GM21737 (cell line): Measurements from ENCODE around the gene MACROD2.

ENCODE experiments used
- ATAC-seq: cut with Tn5 transposase; IDR thresholded peaks from one replicate; pipeline ENCODE4 v1.9.1; 2021; ENCODE audit warnings: mild to moderate bottlenecking, moderate library complexity; ENCODE audit not compliant: unreplicated experiment

The MACROD2 gene

DNA sequence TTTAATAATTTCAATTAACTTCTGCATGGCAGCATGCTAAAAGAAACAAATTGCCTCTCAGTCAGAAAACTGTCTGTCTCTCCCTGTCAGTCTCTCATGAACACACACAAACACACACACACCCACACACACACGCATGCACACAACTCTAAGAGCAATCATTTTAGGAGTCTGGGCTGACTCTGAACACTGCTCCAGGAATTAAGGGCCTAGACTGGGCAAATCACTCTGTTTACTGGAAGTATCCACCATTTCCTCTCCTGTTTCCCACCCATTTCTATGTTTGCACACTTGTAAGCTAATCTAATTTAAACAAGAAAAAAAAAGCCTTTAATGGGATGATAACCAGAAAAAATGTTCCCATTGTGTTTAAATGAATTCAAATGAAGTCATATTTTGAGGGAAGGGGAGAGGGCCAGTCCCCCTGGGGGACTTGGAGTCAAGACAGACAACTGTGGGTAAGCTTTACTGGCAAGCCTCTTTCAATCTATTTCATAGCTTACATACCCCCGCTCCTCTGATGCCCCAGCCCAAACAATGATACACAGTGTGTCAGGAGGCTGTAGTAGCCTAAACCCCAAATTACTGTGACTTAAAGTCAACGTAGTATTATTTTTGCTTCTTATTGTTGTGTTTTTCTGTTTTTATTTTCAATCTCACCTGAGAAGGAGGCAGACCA lies 789.9 kb downstream of the MACROD2 start:
- ATAC-seq, result no peak

DNA sequence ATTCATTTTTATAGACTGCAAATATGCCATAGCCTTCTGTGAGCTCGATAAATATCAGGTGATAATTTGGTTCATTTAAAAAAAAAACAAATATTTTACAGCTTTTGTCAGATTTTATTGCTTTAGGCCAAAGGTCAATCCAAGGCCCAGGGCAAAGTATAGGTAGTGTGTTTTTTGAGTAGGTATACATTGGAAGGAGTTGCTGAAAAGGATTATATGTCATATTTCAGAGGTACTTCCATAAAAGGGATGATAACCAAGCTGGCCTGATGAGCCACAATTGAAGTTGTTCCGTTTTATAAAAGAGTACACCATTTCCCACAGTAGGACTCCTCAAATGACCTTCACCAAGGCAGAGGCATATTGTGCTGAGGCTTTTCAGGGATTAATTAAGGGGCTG lies 794.9 kb downstream of the MACROD2 start:
- no peak for ATAC-seq

DNA sequence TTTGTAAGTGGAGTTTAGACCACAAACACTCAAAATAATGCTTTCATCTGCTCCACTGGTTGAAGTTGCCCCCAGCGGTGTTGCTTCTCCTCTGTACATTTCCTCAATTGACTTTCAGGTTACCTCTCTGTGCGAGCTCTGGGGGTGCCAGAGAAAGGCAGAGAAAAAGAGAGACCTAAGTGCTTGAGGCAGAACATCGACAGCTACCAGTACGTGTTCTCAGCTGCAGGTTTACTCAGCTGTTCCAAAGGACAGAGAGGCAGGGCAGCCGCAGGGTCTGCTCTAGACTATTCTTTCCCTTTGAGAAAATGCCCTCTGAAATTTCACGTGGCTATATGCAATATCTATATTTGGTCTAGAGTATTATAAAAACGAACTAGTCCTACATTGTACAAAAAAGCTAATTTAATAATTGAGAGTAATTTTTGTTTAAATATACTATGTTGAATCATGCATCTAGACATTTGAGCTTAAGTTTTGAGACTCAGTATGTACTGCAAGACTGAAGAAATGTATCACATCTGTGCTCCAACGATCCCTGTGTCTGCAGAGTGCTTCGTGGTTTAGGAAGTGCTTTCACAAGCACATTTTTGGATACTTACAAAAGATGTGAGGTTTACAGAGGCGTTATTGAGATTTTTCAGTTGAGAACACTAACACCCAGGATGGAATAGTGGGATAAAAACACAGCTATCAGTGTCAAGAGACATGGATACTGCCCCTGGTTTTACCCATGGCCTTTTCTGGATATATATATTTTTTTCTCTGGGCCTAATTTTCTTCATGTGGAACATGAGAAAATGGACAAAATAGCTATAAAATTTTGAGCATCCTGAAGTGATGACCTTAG lies 795.7 kb downstream of the MACROD2 start:
- ATAC-seq, result no peak

GRCh38 chr20:14792915-14793314 lies 797.6 kb downstream of the MACROD2 start:
- no peak for ATAC-seq

GRCh38 chr20:14799545-14800216 lies 804.4 kb downstream of the MACROD2 start:
- ATAC-seq, result no peak

DNA sequence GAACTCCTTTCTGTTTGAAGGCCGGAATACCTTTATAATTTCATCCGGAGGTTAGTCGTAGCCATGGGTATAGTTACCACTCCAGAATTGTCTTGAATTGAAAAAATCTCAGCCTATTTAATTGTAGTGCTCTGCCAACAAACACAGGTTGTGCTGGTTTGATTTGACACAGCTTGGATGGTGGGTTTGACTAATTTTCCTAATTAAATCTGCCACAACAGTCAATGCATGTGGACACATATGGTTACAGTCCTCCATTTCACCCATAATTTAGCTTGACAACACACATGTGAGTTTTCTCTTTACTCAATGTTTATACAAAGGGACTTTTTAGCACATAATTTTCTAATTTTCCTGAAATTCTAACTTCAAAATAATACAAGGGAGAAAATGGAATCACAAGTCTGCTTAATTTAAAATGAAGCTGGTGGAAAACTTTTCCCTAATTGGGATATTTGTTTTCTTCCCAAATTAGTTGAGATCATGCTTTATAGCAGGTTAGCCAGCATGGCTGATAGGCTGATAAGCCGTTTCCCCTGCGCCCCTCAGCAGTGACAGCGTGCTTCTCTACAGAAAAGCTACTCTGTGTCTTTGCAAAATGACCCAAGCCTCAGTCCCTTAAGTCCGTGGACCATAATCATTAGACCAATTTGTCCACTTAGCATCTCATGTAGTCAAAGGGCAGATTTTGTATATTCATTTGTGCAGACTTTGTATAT lies 805.5 kb downstream of the MACROD2 start:
- no peak for ATAC-seq

DNA sequence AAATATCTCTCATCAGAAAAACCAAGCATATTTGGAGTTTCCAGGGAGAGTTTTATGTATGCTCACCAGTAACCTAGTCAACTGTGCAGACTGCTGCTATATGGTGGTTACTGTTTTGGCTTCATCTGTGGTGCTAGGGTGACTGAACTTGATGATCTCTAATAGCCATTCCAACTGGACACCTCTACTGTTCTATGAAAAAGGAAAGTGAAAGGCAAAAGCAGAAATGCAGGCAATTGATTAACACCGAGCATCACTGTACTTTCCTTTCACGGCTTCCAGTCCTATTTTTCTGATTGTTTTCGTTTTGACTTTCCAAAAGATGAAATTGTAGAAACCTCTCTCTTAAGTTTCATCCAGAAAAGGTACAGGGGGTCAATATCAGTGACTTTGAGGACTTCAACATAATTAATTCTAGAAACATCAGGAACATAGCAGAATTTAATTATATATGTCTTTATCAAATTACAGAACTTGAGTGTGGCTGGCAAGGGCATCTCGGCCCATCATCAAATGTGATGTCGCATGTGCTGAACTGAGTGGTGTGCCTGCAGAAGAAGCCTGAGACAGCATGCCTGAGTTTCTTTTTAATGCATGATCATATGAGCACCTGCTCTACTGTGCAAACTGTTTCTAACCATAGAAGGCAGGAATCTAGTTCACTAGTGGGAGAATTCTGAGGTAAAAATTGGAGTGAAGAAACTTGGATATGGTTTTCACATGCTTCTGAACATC lies 806.4 kb downstream of the MACROD2 start:
- ATAC-seq, result no peak

DNA sequence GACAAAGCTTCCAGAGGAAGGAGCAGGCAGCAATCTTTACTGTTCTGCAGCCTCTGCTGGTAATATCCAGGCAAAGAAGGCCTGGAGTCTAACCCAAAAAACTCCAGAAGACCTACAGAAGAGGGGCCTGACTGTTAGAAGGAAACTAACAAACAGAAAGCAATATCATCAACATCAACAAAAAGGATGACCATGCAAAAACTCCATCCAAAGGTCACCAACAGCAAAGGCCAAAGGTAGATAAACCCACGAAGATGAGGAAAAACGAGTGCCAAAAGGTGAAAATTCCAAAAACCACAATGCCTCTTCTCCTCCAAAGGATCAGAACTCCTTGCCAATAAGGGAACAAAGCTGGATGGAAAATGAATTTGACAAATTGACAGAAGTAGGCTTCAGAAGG lies 811.9 kb downstream of the MACROD2 start:
- no peak for ATAC-seq

- ATAC-seq, result no peak
Measured at GRCh38 chr20:14815340-14815739, 820.0 kb downstream of the MACROD2 start.

GRCh38 chr20:14816471-14816870 lies 821.2 kb downstream of the MACROD2 start:
- ATAC-seq, result no peak

- ATAC-seq, result no peak
Measured at GRCh38 chr20:14817101-14817500, 821.8 kb downstream of the MACROD2 start.

- ATAC-seq, result no peak
Measured at GRCh38 chr20:14820771-14821170, 825.5 kb downstream of the MACROD2 start.

DNA sequence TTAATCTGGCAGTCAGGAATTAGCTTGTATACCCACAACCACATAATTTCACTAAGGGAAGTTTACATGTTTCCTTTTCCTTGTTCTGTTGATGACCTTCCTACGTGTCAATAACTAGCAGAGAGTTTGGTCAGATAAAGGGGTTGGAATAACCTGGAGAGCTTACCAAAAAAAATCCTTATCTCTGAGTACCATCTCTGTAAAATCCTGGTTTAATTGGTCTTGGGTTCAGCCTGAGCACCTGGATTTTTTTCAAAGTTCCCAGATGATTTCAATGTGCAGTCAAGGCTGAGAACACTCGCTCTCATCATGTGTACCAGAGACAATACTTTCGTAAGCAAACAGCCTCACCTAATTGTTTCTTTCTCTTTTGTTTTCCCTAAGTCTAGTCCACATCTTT lies 825.9 kb downstream of the MACROD2 start:
- no peak for ATAC-seq

DNA sequence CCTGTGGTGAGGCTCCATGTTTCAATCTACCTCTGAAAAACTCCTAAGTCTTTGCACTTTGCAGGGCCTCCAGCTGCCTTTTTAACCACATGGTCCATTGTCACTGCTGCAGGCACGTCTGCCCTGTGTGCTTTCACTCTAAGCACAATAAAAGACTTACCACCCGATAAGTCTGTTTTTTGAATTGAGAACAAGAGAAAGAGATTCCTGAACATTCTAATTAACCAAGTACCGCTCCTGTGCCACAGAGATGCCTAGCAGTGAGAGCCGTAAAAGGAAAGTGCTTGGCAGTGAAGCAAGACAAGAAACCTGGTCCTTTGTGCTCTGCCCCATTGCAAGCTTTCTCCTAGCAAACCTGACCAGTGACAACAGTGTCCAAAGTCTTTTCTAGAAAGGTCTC lies 829.7 kb downstream of the MACROD2 start:
- no peak for ATAC-seq

- ATAC-seq, result no peak
Measured at GRCh38 chr20:14826543-14827313, 831.4 kb downstream of the MACROD2 start.

DNA sequence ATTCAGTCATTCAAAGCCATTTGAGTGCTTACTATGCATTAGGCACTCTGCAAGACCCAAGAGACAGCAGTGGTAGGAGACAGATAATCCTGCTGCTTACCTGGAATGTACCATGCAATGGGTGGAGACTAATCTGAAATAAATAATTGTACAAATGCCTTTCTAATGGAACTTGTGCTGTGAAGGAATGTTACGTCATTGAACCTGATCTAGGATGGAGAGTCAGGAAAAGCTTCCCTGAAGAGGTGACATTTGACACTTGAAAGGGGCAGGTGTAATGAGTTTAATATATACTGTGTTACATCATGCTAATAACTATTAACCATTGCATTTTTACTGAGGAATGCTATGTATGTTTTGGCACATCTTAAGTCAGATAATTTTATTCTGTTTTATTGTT lies 833.1 kb downstream of the MACROD2 start:
- ATAC-seq, result no peak

DNA sequence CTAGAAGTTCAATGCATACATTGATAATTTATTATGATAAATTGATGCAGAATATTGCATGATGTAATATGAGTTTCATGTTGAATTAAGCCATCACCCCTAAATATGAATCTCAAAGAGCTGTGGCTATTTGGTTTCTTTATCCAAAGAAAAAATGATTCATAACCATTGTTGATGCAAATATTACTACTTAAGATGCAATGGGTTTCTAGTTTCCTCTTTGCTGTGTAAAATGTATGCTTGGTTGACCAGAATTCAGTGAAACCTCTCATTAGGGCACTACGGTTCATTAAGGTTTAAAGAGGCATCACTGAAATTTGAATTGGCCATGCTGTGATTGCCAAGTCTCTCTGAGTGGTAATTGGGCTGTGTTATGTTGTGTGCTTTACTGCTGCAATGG lies 834.6 kb downstream of the MACROD2 start:
- peak; percentile 55 for ATAC-seq

DNA sequence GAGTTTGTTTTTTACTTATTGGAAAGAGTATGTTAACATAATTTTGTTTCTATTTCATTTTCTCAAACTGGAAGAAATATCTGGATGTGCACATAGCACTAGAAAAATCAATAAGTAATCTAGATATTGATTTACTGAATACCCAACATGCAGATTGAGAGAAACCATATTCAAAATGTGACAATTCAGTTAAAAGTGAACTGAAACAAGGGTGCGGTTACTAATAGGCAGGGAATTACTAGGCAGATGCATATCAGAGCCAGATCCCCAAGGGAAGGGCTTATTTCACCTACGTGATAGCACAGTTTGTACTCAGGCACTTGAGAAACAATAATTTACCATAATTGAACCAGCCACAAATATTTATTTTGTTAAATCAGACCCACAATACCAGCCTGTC lies 835.1 kb downstream of the MACROD2 start:
- ATAC-seq, result peak; percentile 71

DNA sequence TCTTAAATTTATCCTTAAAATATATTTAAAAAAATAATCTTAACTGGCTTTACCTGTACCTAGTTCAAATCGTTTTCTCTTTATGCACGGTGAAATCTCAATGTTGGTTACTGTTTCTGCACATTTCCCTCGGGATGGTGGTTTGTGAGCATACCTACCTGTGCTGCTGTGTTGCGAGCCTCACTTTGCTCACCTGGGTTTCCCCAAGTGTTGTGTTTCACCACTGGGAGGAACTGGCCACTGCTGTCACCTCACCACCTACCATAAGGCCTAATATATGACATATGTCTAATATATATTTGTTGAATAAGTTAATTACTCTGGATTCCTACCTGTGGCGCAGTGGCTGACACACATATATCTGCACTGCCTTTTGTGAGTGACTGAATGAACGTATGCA lies 835.6 kb downstream of the MACROD2 start:
- ATAC-seq, result peak; percentile 14

- ATAC-seq, result peak; percentile 53
Measured at GRCh38 chr20:14832630-14833029, 837.3 kb downstream of the MACROD2 start.
